Measurements from ENCODE around the gene MED10. TPM values are rescaled to one million over a fixed set of nuclear protein-coding genes. Genes with fewer than 3 reads are reported as not detected.

MED10 gene
- total RNA-seq, 1 experiment from 2014 or later = 94.0 TPM

GRCh38 chr5:6419340-6419852 lies 41.0 kb upstream of the MED10 start:
- CTCF ChIA-PET = no interaction called here

GRCh38 chr5:6418679-6419276 lies 40.4 kb upstream of the MED10 start:
- Histone ChIP-seq H3K27me3 (ENCODE audit: low read length) (no peaks in the 10 kb centered on the region), H3K27ac (ENCODE audit: low read length) (peak overlapping the region; percentile 25), H3K9me3 (ENCODE audit: low read length) (no peaks in the 10 kb centered on the region), H3K79me2 (ENCODE audit: low read length) (no peaks in the 10 kb centered on the region), H3K4me1 (ENCODE audit: insufficient read depth, low read length) (peaks cover 30% of the 10 kb centered on the region), H3K36me3 (ENCODE audit: low read depth, low read length) (no peaks in the 10 kb centered on the region), H4K20me1 (ENCODE audit: low read length) (no peaks in the 10 kb centered on the region), H3K4me3 (ENCODE audit: low read length) (no peak overlapping the region), H3F3A (ENCODE audit: low read length, unreplicated experiment) (no peaks in the 10 kb centered on the region), H2AFZ (ENCODE audit: low read length) (no peak overlapping the region), H3K9ac (ENCODE audit: low read length) (no peak overlapping the region), H3K9me2 (replicated peaks; ENCODE audit: low read length) (no peaks in the 10 kb centered on the region), H3K4me2 (ENCODE audit: low read length) (peak overlapping the region; percentile 36; the same call in 1 of the 2 replicates)
- intact Hi-C loops (cut with micrococcal nuclease) = loop anchor here (1.0 kb wide), 1 partner anchor 40 kb away; the partner anchor contains the start of gene MED10
- no peak for TF ChIP-seq EZH2 (IDR thresholded peaks at IDR 0.05; ENCODE audit: low read length, unreplicated experiment)
- TF ChIP-seq EZH2phosphoT487 (IDR thresholded peaks at IDR 0.05; ENCODE audit: borderline replicate concordance, low read length) = no peak
- TF ChIP-seq, protein P1, sequence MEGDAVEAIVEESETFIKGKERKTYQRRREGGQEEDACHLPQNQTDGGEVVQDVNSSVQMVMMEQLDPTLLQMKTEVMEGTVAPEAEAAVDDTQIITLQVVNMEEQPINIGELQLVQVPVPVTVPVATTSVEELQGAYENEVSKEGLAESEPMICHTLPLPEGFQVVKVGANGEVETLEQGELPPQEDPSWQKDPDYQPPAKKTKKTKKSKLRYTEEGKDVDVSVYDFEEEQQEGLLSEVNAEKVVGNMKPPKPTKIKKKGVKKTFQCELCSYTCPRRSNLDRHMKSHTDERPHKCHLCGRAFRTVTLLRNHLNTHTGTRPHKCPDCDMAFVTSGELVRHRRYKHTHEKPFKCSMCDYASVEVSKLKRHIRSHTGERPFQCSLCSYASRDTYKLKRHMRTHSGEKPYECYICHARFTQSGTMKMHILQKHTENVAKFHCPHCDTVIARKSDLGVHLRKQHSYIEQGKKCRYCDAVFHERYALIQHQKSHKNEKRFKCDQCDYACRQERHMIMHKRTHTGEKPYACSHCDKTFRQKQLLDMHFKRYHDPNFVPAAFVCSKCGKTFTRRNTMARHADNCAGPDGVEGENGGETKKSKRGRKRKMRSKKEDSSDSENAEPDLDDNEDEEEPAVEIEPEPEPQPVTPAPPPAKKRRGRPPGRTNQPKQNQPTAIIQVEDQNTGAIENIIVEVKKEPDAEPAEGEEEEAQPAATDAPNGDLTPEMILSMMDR (conservative IDR thresholded peaks at IDR 0.05; ENCODE audit: low read depth, low read length) = no peak
- no peak for ATAC-seq
- no peak for DNase-seq
- ChIA-PET POLR2A (ENCODE audit: unreplicated experiment) (no interaction called here), CTCF (no interaction called here)
- TSS peak; percentile 33 for BruUV-seq (replicated peaks)

More at GRCh38 chr5:6419340-6419852, 41.0 kb upstream of the MED10 start:
- no TSS peak for BruUV-seq (replicated peaks)
- peaks cover 36% of the 10 kb centered on the region for H3K4me1 ChIP-seq (ENCODE audit: insufficient read depth, low read length)
- no peaks in the 10 kb centered on the region for H3K36me3 ChIP-seq (ENCODE audit: low read depth, low read length)
- H3K9me2 ChIP-seq (replicated peaks; ENCODE audit: low read length) = no peaks in the 10 kb centered on the region
- intact Hi-C loops (cut with micrococcal nuclease) = loop anchor here (1.0 kb wide), 1 partner anchor 41 kb away; the partner anchor contains the start of gene MED10
- no peaks in the 10 kb centered on the region for H3K9me3 ChIP-seq (ENCODE audit: low read length)
- no peaks in the 10 kb centered on the region for H3K27me3 ChIP-seq (ENCODE audit: low read length)
- H3F3A ChIP-seq (ENCODE audit: low read length, unreplicated experiment) = no peaks in the 10 kb centered on the region
- H3K27ac ChIP-seq (ENCODE audit: low read length) = peak overlapping the region; percentile 55
- ATAC-seq (peak; percentile 49), DNase-seq (peak; percentile 97)
- H3K4me3 ChIP-seq (ENCODE audit: low read length) = no peak overlapping the region; the same call in 1 of the 2 replicates
- H3K79me2 ChIP-seq (ENCODE audit: low read length) = no peaks in the 10 kb centered on the region
- POLR2A ChIA-PET (ENCODE audit: unreplicated experiment) = no interaction called here
- peak overlapping the region; percentile 8 for H2AFZ ChIP-seq (ENCODE audit: low read length)
- TF ChIP-seq EZH2phosphoT487 (IDR thresholded peaks at IDR 0.05; ENCODE audit: borderline replicate concordance, low read length) (no peak), EZH2 (IDR thresholded peaks at IDR 0.05; ENCODE audit: low read length, unreplicated experiment) (no peak)
- TF ChIP-seq, protein P1 (conservative IDR thresholded peaks at IDR 0.05; ENCODE audit: low read depth, low read length) = no peak
- no peaks in the 10 kb centered on the region for H4K20me1 ChIP-seq (ENCODE audit: low read length)
- H3K4me2 ChIP-seq (ENCODE audit: low read length) = peak overlapping the region; percentile 36
- peak overlapping the region; percentile 12 for H3K9ac ChIP-seq (ENCODE audit: low read length)

- no peaks in the 10 kb centered on the region for H3F3A ChIP-seq (ENCODE audit: low read length, unreplicated experiment)
- BruUV-seq (replicated peaks) = no TSS peak
Measured at GRCh38 chr5:6417657-6418056, 39.3 kb upstream of the MED10 start.

More at GRCh38 chr5:6417657-6418056, 39.3 kb upstream of the MED10 start:
- Histone ChIP-seq H3K9ac (ENCODE audit: low read length) (no peak overlapping the region), H3K27me3 (ENCODE audit: low read length) (no peaks in the 10 kb centered on the region), H3K79me2 (ENCODE audit: low read length) (no peaks in the 10 kb centered on the region), H3K4me3 (ENCODE audit: low read length) (no peak overlapping the region), H3K4me2 (ENCODE audit: low read length) (no peak overlapping the region), H3K4me1 (ENCODE audit: insufficient read depth, low read length) (peaks cover 22% of the 10 kb centered on the region), H4K20me1 (ENCODE audit: low read length) (no peaks in the 10 kb centered on the region), H3K27ac (ENCODE audit: low read length) (no peak overlapping the region), H3K9me3 (ENCODE audit: low read length) (no peaks in the 10 kb centered on the region), H2AFZ (ENCODE audit: low read length) (no peak overlapping the region), H3K9me2 (replicated peaks; ENCODE audit: low read length) (no peaks in the 10 kb centered on the region), H3K36me3 (ENCODE audit: low read depth, low read length) (no peaks in the 10 kb centered on the region)
- ChIA-PET POLR2A (ENCODE audit: unreplicated experiment) (no interaction called here), CTCF (no interaction called here)
- ATAC-seq (no peak), DNase-seq (no peak)
- intact Hi-C loops (cut with micrococcal nuclease) = no loop called here
- TF ChIP-seq EZH2phosphoT487 (IDR thresholded peaks at IDR 0.05; ENCODE audit: borderline replicate concordance, low read length) (no peak), EZH2 (IDR thresholded peaks at IDR 0.05; ENCODE audit: low read length, unreplicated experiment) (no peak)
- TF ChIP-seq, protein P1 (conservative IDR thresholded peaks at IDR 0.05; ENCODE audit: low read depth, low read length) = no peak
